ENCODE results near the gene GNB1L. TPM values are rescaled to one million over a fixed set of nuclear protein-coding genes. Genes with fewer than 3 reads are reported as not detected.

Gene GNB1L
- total and polyA plus RNA-seq, 2 of the 13 experiments (the other 11 are each of a cell fraction or from before 2014, with no cell fraction given) = 2.5 to 7.4 TPM

- H3K27ac ChIP-seq (ENCODE audit: extremely low read length, insufficient read depth, low read length) = no peak overlapping the region
- no peaks in the 10 kb centered on the region for H3K9me3 ChIP-seq (ENCODE audit: low read length)
- no peak overlapping the region for H2AFZ ChIP-seq (ENCODE audit: low read length)
- CTCF ChIA-PET (ENCODE audit: low intra/inter-chr PET ratio, low total read pairs) = no interaction called here
- no peaks in the 10 kb centered on the region for H3K79me2 ChIP-seq (ENCODE audit: insufficient read depth, low read length)
- no peak overlapping the region for H3K4me2 ChIP-seq (ENCODE audit: low read depth, low read length)
- FAIRE-seq (no peak), ATAC-seq (no peak), DNase-seq (ENCODE audit: low spot score) (no peak)
- intact Hi-C loops (cut with micrococcal nuclease; ENCODE audit: unreplicated experiment) = no loop called here
- no peaks in the 10 kb centered on the region for H3K36me3 ChIP-seq (replicated peaks in 1 of 2; ENCODE audit: control insufficient read depth in 1 of 2, insufficient read depth in 2 of 2, low read length in 2 of 2)
- peaks cover 7% of the 10 kb centered on the region; the same call in 1 of the 2 replicates for H3K4me1 ChIP-seq (ENCODE audit: insufficient read depth, low read length)
- no peaks in the 10 kb centered on the region for H4K20me1 ChIP-seq (ENCODE audit: insufficient read depth, low read length)
- POLR2A ChIA-PET = no interaction called here
- H3K27me3 ChIP-seq (ENCODE audit: control insufficient read depth in 1 of 2, insufficient read depth in 2 of 2, low read length in 2 of 2) = no peaks in the 10 kb centered on the region
- H3K9ac ChIP-seq (ENCODE audit: insufficient read depth, low read depth, low read length) = no peak overlapping the region
- no TSS peak for BruUV-seq (replicated peaks)
- WGBS (ENCODE audit: low lambda C conversion rate) = 84% methylated on average over 7 of the region's 7 CpGs
- TF ChIP-seq MEF2D (CRISPR knock-in tag; IDR thresholded peaks at IDR 0.05) (no peak), ZBTB3 (CRISPR knock-in tag; IDR thresholded peaks at IDR 0.05; ENCODE audit: borderline replicate concordance, low read depth) (no peak), ZZZ3 (CRISPR knock-in tag; IDR thresholded peaks at IDR 0.05; ENCODE audit: borderline replicate concordance) (no peak), TBL1XR1 (IDR thresholded peaks at IDR 0.05; ENCODE audit: borderline replicate concordance, low read length, partially characterized antibody) (no peak), KLF15 (CRISPR knock-in tag; IDR thresholded peaks at IDR 0.05; ENCODE audit: borderline replicate concordance) (no peak), HNF1A (IDR thresholded peaks at IDR 0.05; ENCODE audit: low read depth) (no peak), HNF1A (CRISPR knock-in tag; IDR thresholded peaks at IDR 0.05; ENCODE audit: borderline replicate concordance) (no peak), HIC2 (CRISPR knock-in tag; IDR thresholded peaks at IDR 0.05; ENCODE audit: low read depth) (no peak), POLR2AphosphoS2 (IDR thresholded peaks at IDR 0.05; ENCODE audit: low read depth, low read length) (no peak), MXD4 (CRISPR knock-in tag; IDR thresholded peaks at IDR 0.05) (no peak), ELF3 (CRISPR knock-in tag; IDR thresholded peaks at IDR 0.05) (no peak), ARID2 (CRISPR knock-in tag; IDR thresholded peaks at IDR 0.05; ENCODE audit: borderline replicate concordance) (no peak)
- in situ Hi-C loops (cut with HindIII; ENCODE audit: extremely low pct_ligation_motif_present, low pct_unique_long_range_greater_than_20kb) = no loop called here
- no peak overlapping the region for H3K4me3 ChIP-seq (replicated peaks in 1 of 3; ENCODE audit: insufficient read depth in 1 of 3, low read depth in 2 of 3, low read length in 3 of 3)
Measured at GRCh38 chr22:19796160-19796559, 58.5 kb downstream of the GNB1L start.

Data from HepG2 (cell line).